ENCODE data around the gene IDH2. TPM values are rescaled to one million over a fixed set of nuclear protein-coding genes. Genes with fewer than 3 reads are reported as not detected.
"Not testable (repeated sequence)": the region's sequence is repeated elsewhere in the genome, so short reads cannot be mapped to it uniquely, and the experiment has no call there.

The IDH2 gene
- total RNA-seq (2021): 53.3 to 80.3 TPM (median 72.3 TPM) in 3 replicates
- Bru-seq, nascent RNA: percentile 65 among the genes with signal in this experiment
- long read RNA-seq, experiment 1, transcript IDH2-201 (11 exons, 2,694 nt): major isoform, 214 of 240 reads
- long read RNA-seq, experiment 1, partial matches to known transcripts: 9 of 240 reads
- long read RNA-seq, experiment 1, other reads (novel, unspliced or antisense): 14 of 240 reads
- long read RNA-seq, experiment 2, transcript IDH2-201 (11 exons, 2,694 nt): major isoform, 74 of 113 reads
- long read RNA-seq, experiment 2, partial matches to known transcripts: 22 of 113 reads
- long read RNA-seq, experiment 2, other reads (novel, unspliced or antisense): 17 of 113 reads
- long read RNA-seq, experiment 3, partial matches to known transcripts: 0 of 2 reads
- long read RNA-seq, experiment 3, other reads (novel, unspliced or antisense): 0 of 2 reads

DNA sequence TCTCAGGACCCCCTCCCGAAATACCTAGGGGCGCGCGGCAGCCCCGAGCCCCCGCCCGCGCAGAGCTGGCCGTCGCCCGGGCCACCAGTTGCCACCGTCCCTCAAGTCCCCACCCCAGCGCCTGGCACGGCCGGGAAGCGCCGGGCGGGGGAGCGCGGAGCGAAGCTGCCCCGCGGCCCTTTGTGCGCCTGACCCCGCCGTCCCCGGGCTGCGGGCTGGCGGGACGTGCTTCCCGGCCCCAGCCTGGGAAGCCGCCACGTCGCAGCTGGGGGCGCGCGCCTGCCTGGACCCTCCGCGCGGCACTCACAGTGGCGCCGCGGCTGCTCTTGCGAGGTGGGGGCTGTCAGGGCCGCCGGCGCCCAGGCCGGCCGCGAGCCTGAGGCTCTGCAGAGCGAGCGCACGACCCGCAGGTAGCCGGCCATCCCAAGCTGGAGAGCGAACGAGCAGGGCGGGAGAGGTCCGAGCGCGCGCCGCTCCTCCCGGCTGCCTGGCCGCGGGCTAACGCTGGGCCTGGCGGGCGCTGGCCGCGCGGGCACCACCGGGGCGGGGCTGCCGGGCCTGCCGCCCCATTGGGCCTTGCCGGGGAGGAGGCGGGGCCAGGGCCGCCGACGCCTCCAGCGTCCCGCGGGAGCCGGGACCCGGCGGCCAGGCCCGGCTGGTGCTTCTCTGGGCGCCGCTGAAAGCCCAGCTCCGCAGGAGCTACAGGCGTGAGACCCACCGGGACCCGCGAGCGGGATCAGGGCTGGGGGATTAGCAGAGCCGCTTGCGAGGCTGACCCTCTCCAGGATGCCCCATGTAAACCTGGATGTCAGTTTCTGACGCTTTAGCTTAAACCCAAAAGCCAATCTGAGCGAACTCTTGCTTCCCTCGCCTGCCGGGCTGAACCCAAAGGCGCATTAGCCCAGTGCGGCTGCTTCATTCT is at the start of gene IDH2:
Gene IDH2, minus strand, starts transcription at position 500 of the 922 bp plus-strand sequence. Its CDS starts 78 bp downstream, at position 422.
- POLR2A ChIA-PET: interaction anchor here (0.8 to 1.7 kb wide), 10 partner anchors 10 to 209 kb away, joined by 3 to 8 read pairs (median 4); partner anchors contain the start of genes AP3S2, CIB1, GDPGP1 and ZNF710
- no peaks in the 10 kb centered on the region for H3K36me3 Mint-ChIP-seq
- peaks cover 42% of the 10 kb centered on the region for H3K4me1 Mint-ChIP-seq
- no peaks in the 10 kb centered on the region for H3K9me3 Mint-ChIP-seq
- H3K4me3 Mint-ChIP-seq: peak within 1 kb of the TSS; percentile 79
- H3K27me3 Mint-ChIP-seq (ENCODE audit: low read depth): peaks cover 41% of the 10 kb centered on the region
- CTCF ChIA-PET: interaction anchor here (0.9 to 3.9 kb wide), 17 partner anchors 15 to 362 kb away, joined by 3 to 38 read pairs (median 5); partner anchors contain the start of genes CIB1, GDPGP1, SEMA4B and TTLL13
- TF ChIP-seq SP1 (CRISPR knock-in tag; conservative IDR thresholded peaks at IDR 0.05) (peak; percentile 73), JAZF1 (CRISPR knock-in tag; IDR thresholded peaks at IDR 0.05) (no peak), NFYB (CRISPR knock-in tag; conservative IDR thresholded peaks at IDR 0.05; ENCODE audit: low read depth) (0 out of 2 replicates have a peak, but pooled peaks have one; percentile 18), OVOL2 (CRISPR knock-in tag; IDR thresholded peaks at IDR 0.05; ENCODE audit: borderline replicate concordance) (no peak), CBFB (CRISPR knock-in tag; IDR thresholded peaks at IDR 0.05; ENCODE audit: low read depth) (peak; percentile 85; the same call in 1 of the 2 replicates), ZNF263 (CRISPR knock-in tag; IDR thresholded peaks at IDR 0.05; ENCODE audit: low read depth) (0 out of 2 replicates have a peak, but pooled peaks have one; percentile 13), ZNF317 (CRISPR knock-in tag; IDR thresholded peaks at IDR 0.05; ENCODE audit: borderline replicate concordance, low read depth) (peak; percentile 48; the same call in 1 of the 2 replicates), JUN (CRISPR knock-in tag; IDR thresholded peaks at IDR 0.05) (0 out of 2 replicates have a peak, but pooled peaks have one; percentile 11), FOXP1 (CRISPR knock-in tag; IDR thresholded peaks at IDR 0.05; ENCODE audit: borderline replicate concordance) (peak; percentile 68; the same call in 1 of the 2 replicates), KAT7 (CRISPR knock-in tag; IDR thresholded peaks at IDR 0.05; ENCODE audit: borderline replicate concordance) (peak; percentile 69; the same call in 1 of the 2 replicates), FOXK1 (CRISPR knock-in tag; IDR thresholded peaks at IDR 0.05) (peak; percentile 36; the same call in 1 of the 2 replicates), TP53 (CRISPR knock-in tag; IDR thresholded peaks at IDR 0.05) (peak; percentile 44; the same call in 1 of the 2 replicates), CREM (CRISPR knock-in tag; IDR thresholded peaks at IDR 0.05) (no peak), EMX1 (CRISPR knock-in tag; IDR thresholded peaks at IDR 0.05) (0 out of 2 replicates have a peak, but pooled peaks have one; percentile 35)
- TF ChIP-seq, protein P1, sequence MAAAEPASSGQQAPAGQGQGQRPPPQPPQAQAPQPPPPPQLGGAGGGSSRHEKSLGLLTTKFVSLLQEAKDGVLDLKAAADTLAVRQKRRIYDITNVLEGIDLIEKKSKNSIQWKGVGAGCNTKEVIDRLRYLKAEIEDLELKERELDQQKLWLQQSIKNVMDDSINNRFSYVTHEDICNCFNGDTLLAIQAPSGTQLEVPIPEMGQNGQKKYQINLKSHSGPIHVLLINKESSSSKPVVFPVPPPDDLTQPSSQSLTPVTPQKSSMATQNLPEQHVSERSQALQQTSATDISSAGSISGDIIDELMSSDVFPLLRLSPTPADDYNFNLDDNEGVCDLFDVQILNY (CRISPR knock-in tag; IDR thresholded peaks at IDR 0.05): peak; percentile 92
- TF ChIP-seq, protein P2, sequence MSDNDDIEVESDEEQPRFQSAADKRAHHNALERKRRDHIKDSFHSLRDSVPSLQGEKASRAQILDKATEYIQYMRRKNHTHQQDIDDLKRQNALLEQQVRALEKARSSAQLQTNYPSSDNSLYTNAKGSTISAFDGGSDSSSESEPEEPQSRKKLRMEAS (CRISPR knock-in tag; IDR thresholded peaks at IDR 0.05): 0 out of 2 replicates have a peak, but pooled peaks have one; percentile 25
- TF ChIP-seq, protein P3, sequence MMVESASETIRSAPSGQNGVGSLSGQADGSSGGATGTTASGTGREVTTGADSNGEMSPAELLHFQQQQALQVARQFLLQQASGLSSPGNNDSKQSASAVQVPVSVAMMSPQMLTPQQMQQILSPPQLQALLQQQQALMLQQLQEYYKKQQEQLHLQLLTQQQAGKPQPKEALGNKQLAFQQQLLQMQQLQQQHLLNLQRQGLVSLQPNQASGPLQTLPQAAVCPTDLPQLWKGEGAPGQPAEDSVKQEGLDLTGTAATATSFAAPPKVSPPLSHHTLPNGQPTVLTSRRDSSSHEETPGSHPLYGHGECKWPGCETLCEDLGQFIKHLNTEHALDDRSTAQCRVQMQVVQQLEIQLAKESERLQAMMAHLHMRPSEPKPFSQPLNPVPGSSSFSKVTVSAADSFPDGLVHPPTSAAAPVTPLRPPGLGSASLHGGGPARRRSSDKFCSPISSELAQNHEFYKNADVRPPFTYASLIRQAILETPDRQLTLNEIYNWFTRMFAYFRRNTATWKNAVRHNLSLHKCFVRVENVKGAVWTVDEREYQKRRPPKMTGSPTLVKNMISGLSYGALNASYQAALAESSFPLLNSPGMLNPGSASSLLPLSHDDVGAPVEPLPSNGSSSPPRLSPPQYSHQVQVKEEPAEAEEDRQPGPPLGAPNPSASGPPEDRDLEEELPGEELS (CRISPR knock-in tag; IDR thresholded peaks at IDR 0.05): peak; percentile 88
- TF ChIP-seq, protein P4, sequence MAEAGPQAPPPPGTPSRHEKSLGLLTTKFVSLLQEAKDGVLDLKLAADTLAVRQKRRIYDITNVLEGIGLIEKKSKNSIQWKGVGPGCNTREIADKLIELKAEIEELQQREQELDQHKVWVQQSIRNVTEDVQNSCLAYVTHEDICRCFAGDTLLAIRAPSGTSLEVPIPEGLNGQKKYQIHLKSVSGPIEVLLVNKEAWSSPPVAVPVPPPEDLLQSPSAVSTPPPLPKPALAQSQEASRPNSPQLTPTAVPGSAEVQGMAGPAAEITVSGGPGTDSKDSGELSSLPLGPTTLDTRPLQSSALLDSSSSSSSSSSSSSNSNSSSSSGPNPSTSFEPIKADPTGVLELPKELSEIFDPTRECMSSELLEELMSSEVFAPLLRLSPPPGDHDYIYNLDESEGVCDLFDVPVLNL (CRISPR knock-in tag; IDR thresholded peaks at IDR 0.05; ENCODE audit: borderline replicate concordance, low read depth): no peak
- TF ChIP-seq, protein P5, sequence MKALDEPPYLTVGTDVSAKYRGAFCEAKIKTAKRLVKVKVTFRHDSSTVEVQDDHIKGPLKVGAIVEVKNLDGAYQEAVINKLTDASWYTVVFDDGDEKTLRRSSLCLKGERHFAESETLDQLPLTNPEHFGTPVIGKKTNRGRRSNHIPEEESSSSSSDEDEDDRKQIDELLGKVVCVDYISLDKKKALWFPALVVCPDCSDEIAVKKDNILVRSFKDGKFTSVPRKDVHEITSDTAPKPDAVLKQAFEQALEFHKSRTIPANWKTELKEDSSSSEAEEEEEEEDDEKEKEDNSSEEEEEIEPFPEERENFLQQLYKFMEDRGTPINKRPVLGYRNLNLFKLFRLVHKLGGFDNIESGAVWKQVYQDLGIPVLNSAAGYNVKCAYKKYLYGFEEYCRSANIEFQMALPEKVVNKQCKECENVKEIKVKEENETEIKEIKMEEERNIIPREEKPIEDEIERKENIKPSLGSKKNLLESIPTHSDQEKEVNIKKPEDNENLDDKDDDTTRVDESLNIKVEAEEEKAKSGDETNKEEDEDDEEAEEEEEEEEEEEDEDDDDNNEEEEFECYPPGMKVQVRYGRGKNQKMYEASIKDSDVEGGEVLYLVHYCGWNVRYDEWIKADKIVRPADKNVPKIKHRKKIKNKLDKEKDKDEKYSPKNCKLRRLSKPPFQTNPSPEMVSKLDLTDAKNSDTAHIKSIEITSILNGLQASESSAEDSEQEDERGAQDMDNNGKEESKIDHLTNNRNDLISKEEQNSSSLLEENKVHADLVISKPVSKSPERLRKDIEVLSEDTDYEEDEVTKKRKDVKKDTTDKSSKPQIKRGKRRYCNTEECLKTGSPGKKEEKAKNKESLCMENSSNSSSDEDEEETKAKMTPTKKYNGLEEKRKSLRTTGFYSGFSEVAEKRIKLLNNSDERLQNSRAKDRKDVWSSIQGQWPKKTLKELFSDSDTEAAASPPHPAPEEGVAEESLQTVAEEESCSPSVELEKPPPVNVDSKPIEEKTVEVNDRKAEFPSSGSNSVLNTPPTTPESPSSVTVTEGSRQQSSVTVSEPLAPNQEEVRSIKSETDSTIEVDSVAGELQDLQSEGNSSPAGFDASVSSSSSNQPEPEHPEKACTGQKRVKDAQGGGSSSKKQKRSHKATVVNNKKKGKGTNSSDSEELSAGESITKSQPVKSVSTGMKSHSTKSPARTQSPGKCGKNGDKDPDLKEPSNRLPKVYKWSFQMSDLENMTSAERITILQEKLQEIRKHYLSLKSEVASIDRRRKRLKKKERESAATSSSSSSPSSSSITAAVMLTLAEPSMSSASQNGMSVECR (CRISPR knock-in tag; IDR thresholded peaks at IDR 0.05; ENCODE audit: borderline replicate concordance): peak; percentile 81; the same call in 1 of the 2 replicates
- TF ChIP-seq, protein P6, sequence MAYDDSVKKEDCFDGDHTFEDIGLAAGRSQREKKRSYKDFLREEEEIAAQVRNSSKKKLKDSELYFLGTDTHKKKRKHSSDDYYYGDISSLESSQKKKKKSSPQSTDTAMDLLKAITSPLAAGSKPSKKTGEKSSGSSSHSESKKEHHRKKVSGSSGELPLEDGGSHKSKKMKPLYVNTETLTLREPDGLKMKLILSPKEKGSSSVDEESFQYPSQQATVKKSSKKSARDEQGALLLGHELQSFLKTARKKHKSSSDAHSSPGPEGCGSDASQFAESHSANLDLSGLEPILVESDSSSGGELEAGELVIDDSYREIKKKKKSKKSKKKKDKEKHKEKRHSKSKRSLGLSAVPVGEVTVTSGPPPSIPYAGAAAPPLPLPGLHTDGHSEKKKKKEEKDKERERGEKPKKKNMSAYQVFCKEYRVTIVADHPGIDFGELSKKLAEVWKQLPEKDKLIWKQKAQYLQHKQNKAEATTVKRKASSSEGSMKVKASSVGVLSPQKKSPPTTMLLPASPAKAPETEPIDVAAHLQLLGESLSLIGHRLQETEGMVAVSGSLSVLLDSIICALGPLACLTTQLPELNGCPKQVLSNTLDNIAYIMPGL (CRISPR knock-in tag; IDR thresholded peaks at IDR 0.05): peak; percentile 59
- DNase-seq (ENCODE audit: low spot score): peak; percentile 82
- no peak within 1 kb of the TSS for H3K27ac Mint-ChIP-seq
- peak; percentile 91 for ATAC-seq

DNA sequence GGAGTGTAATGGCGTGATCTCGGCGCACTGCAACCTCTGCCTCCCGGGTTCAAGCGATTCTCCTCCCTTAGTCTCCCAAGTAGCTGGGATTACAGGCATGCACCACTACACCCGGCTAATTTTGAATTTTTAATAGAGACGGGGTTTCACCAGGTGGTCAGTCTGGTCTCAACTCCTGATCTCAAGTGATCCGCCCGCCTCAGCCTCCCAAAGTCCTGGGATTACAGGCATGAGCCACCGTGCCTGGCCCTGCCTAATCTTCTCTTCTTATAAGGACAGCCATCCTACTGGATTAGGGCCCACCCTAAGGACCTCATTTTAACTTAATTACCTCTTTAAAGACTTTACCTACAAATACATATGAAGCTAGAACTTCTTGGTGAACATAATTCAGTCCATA is 48.3 kb upstream of the IDH2 start:
- CTCF ChIA-PET: interaction anchor here (0.7 to 5.1 kb wide), 6 partner anchors 8 to 178 kb away, joined by 5 to 47 read pairs (median 16); partner anchors contain the start of genes CIB1 and GDPGP1
- ATAC-seq; H3K9me3 Mint-ChIP-seq; DNase-seq (ENCODE audit: low spot score); H3K4me3 Mint-ChIP-seq; H3K36me3 Mint-ChIP-seq; H3K27ac Mint-ChIP-seq: not testable (repeated sequence)
- POLR2A ChIA-PET: interaction anchor here (0.5 to 0.6 kb wide), 2 partner anchors 31 to 151 kb away, joined by 4 to 5 read pairs; no protein-coding TSS in a partner anchor
- peaks cover 42% of the 10 kb centered on the region for H3K4me1 Mint-ChIP-seq
- H3K27me3 Mint-ChIP-seq (ENCODE audit: low read depth): peaks cover 13% of the 10 kb centered on the region
